Renal cortex interstitium (tissue), 11 donors: ENCODE data around the gene PRLH. TPM values are rescaled to one million over a fixed set of nuclear protein-coding genes. Genes with fewer than 3 reads are reported as not detected.

Source experiments
- DNase-seq, 11 donors: peaks; one replicate each; pipeline ENCODE4 v3.0.0-alpha.2; 2013; ENCODE audit warnings: low read depth in 9 of 11, low spot score in 4 of 11; ENCODE audit errors: extremely low read depth in 1 of 11
- polyA plus RNA-seq, 3 donors: library from polyadenylated mRNA; unstranded; fragments of 120-200 nt; gene quantifications; one replicate each; pipeline ENCODE4 v1.2.1, GENCODE V29; 2013; ENCODE audit not compliant: insufficient read length in 3 of 3

PRLH gene
- polyA plus RNA-seq, 3 donors = not detected

DNA sequence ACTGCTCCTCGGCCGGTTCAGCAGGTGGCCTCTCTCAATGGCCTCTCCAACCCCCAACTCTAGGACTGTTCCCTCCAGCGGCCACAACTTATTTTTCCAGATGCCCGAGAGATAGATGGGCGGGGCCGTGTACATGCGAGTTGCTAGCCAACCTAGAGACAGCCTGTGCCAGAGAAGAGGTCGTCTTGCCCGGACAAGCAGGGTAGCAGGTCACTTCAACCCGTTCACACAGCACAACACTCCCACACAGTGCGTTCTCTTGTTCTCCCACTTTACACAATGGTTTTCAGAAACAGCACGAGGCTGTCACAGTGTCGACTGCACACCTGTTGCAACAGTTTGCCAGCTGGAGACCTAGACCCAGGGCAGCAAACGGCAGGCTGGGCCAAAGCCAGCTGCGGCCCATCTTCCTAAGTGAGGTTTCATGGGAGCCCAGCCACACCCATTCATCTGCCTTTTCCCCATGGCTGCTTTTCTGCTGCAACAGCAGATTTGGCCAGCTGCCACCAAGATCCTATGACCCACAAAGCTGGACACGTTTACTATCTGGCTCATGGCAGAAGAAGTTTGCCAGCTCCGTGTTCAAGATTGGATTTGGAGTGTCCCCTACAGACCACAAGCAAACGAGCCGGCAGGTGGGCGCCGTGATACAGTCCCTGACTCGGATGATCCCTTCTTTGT, 7.3 kb upstream of the PRLH start:
- DNase-seq = peak in 2 of 11 donors; percentile 24 to 36

DNA sequence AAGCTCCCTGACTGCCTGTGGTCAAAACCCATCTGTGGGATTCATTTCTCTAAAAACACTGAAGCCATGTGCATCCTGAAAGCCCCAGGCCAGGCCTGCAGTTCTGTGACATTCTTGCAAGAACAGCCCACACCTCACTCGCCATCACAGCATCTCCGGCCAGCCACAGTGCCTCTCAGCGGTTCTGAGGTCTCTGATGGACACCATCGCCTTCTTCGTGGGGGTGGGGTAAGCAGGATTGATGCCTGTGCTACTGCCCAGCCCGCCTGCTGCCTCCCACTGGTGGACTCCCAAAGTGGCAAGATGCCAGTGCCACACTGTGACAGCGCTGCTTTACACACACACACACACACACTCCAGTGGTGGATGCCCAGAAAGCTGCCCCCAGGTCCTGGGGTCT, 5.2 kb upstream of the PRLH start:
- no peak for DNase-seq

DNA sequence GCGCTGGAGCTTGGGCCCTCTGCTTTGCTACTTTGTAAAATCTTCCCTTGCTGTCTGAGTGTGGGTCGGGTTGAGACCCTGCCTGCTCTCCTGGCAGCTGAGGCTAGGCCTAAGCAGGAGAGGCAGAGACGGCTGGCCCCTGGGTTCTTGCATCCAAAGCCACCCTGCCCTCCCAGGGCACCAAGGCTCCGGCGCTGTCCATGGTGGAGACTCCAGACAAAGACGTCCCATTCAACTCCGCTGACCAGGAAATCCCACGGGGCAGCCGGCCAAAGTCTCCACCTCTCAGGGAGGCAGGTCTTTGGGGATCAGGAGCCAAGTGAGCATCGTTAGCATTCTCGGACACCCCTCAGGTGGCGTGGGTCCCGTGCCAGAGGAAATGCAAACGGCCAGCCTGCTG, 2.6 kb upstream of the PRLH start:
- peak in 6 of 11 donors; percentile 35 to 68 (median 44) for DNase-seq

DNA sequence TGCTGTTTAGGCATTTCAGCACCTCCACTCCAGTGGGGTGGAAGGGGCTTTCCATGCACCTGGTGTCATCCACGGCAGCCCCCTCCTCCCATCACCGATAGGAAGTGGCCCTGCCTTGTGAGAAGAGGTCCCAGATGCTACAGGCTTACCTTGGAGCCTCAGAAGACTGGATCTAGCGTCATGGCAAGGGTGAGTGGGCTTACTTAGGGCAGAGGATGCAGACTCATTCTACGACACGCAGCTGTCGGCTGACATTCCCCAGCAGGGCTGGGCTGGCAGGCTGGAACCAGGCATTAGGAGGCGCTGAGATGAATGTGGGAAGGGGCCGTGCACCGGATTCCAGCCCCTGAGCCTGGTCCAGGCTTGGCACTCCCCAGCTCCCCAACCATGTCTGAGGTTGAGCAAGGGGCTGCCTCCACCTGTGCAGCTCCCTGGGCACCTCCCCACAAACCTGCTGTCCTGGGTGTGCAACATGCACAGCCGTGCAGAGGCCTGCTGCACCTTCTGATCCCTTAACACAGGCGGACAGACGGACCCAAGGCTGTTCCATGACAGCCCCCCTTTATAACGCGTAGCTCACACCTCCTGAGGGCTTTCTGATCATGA, 1.7 kb upstream of the PRLH start:
- DNase-seq = no peak

DNA sequence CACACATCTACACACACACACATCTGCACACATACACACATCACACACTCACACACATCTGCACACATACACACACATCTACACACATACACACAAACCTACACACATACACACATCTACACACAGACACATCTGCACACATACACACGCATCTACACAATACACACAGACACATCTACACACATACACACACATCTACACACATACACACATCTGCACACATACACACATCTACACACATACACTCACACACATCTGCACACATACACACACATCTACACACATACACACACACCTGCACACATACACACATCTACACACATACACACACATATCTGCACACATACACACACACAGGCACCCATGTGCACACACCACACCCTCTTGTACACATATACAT, 400 bp upstream of the PRLH start:
- no peak for DNase-seq

DNA sequence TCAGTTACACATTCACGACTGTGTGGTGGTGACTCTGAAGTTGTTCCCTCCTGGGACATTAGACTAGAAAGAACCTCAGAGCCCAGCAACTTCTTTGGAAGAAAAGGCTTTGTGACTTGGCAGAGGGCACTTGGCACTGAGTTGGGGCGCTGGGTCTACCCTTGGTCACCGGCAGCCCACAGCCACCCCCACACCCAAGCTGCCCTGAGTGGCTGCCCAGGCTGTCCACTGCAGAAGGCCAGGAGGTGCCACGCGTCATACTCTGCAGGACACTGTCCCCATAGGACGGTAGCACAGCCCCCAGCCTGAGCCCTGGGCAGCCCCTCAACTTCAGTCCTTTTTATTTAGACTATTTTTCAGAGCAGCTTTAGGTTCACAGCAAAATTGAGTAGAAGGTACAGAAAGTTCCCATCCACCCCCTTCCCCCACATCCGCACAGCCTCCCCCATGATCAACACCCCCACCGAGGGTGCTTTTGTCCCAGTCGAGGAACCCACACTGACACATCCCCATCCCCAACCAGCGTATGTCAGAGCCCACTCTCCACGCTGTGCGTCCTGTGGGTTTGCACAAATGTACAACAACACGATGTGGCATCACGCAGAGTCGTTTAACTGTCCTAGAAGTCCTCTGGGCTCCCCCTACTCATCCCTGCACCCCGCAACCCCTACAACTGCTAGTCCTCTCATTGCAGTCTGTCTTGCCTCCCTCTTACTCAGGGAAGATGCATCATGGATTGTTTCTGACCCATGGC, 1.1 kb downstream of the PRLH start:
- no peak for DNase-seq

DNA sequence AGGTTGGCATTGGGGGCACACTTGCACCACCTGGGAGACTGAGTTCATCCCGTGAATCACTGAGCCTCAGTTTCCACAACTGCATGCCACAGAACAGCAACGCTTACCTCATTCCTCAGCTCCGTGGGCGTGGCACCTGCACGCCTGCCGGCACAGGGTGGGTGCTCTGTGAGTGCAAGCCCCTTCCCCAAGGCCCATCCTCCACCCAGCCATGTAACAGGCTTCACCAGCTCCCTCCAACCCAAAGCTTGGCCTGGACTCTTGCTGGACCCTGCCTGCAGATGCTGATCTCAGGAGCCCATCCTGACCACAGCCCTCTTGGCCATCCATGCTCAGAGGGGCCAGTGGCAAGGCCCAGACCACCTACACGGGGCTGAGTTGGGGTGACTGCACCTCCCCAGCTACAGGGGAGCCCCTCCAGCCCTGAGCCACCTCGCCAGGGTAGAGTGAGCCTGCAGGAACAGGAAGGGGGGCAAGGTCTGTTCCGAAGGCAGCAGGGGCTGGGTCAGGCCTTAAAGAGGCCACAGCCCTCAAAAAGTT, 1.8 kb downstream of the PRLH start:
- no peak for DNase-seq

DNA sequence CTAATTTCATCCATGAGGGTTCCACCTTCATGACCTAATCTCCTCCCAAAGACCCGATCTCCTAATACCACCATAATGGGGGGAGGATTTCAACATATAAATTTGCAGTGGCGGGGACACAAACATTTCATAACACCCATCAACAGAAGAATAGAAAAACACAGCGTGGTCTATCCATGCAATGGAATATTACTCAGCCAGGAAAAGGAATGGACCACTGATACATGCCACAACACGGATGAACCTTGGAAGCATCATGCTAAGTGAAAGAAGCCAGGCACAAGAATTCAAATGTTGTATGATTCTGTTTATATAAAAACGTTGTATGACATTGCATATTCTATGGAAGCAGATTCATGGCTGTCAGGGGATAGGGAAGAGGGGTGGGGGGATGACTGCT, 2.7 kb downstream of the PRLH start:
- no peak for DNase-seq

DNA sequence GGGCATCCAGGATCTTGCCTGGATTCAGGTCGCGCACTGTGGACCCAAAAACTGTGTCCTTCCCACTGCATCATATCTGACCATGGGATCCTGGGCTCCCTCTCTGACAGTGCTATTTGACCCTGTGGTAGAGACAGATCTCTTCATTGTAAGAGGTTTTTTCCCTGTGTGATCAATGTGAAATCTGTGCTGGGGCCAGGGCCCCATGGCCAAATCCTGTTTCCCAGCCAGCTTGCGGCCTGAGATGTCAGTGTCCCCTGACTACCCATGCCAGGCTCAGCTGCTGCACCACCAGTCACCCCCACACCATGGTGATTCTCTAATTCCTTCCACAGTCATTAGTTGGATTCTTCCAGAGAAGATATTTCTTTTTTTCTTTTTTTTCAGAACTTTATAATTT, 3.5 kb downstream of the PRLH start:
- no peak for DNase-seq

DNA sequence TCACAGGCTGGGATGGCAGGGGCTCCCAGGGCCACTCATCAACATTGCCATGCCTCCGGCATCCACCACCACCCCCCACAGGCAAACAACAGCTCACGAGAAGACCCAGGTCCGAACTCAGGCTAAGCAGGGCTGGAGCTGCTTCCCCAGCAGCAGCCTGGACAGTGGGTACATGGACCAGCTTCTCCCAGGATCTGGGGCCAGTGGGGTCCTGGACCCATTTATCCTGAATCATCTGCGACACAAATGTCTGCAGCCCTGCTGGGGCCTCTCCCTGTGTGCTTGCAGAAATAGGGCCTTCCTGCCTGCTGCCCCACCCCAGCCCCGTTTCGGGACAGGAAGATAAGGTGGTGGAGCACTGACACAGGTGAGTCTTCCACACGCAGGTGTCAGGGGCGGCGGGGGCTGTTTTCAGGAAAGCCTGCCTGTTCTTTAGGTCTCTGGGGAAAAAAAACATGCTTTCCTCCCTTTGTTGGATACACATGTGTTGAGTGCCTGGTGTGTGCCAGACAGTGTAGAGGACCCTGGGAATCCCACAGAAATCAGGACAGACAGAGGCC, 4.5 kb downstream of the PRLH start:
- no peak for DNase-seq

DNA sequence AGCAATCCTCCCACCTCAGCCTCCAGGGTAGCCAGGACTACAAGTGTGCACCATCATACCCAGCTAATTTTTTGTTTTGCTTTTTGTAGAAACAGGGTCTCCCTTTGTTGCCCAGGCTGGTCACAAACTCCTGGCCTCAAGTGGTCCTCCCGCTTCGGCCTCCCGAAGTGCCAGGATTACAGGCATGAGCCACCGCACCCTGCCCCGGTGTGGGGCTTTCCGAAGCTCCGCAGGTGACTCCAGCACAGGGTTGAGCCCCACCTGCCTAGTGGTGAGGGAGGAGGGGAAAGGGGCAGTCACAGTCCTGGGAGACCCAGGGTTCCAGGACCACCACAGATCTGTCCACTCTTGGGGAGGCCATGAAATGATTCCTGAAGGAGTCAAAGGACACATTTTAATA, 5.2 kb downstream of the PRLH start:
- DNase-seq = no peak

DNA sequence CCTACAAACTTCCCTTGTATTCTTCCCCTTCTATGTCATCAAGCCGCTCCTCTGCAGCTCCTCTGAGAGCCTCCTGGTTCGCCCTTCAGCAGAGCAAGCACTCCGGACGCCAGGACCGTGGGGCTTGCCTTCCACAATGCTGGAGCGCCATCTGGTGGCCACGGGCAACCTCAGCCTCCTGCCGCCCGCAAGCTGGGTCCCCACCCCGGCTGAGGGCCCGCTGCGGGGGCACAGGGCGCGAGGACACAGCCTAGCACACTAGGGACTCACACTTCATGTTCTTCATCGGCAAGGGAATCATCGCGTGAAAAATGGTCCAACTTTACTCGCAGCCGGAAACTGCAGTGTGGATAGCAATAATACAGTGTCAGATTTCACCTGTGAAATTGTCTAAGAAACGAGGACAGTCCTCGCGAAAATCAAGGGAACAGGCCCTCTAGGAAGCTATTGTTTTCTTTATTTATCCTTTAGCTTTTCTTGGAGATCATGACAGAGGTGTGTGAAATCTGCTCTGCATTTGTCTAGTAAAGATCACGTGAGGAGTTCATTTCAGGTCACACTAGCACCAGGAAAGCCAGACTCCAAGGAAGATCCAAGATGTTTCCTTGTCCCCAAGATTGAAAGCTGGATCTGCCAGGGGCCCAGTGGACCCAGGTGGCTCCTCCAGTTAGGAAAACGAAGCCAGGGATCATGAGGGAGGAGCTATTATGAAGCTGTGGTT, 5.8 kb downstream of the PRLH start:
- DNase-seq = peak in 10 of 11 donors; percentile 69 to 84 (median 76)

DNA sequence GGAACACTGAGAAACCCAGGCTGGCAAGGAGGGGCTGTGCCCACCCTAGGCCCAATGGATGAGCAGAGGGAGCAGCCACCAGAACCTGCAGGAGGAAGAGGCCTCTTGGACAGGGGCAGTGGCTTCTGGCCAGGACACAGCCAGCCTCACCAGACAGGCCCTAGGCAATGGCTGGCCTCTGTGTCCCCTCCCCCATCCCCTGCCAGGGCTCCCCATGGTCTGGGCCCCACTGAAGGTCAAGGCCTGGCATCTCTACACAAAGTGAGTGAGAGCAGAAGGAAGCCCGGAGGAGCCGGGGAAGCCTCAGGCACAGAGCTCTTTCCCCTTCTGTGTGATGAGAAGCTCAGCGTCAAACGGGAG, 6.3 kb downstream of the PRLH start:
- DNase-seq = no peak

DNA sequence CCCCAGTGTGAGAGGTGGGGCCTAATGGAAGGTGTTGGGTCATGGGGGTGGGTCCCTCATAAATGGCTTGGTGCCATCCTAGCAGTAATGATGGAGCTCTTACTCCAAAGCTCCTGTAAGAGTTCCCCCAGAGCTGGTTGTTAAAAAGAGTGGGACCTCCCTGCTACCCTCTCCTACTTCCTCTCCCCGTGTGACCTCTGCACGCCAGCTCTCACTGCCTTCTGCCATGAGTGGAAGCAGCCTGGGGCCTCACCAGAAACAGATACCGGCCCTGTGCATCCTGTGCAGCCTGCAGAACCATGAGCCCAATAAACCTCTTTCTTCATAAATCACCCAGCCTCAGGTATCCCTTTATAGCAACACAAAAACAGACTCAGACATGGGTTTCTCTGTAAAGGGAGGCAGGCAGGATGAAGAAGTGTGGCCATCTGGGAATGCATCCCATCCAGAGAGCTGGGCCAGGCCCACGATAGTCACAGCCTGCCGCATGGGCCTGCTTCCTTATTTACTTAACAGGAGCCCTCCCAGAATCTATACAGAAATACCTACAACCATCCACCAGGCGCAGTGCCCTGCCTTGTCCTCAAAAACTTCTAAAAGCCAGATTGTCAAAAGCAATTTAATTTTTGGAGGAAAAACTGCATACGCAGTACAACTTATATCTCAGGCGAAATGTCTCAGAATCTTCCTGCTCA, 7.5 kb downstream of the PRLH start:
- no peak for DNase-seq

DNA sequence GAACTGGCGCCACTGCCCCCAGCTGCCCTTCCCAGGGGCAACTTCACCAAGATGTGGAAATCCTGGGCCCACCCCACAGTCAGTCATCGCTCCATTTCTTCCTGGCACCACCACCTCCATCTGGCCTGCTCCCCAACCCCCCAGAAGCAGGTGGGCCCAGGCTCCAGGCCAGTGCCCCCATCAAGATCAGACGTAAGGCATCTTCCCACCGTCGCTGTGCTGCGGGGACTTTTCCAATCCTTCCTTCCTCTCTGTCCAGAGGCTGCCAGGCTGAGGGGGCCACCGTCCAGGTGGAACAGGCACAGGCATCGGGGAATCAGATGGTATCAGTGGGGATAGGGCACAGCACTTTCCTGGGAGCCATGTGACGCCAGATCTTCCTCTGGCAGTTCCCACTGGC, 8.1 kb downstream of the PRLH start:
- no peak for DNase-seq

DNA sequence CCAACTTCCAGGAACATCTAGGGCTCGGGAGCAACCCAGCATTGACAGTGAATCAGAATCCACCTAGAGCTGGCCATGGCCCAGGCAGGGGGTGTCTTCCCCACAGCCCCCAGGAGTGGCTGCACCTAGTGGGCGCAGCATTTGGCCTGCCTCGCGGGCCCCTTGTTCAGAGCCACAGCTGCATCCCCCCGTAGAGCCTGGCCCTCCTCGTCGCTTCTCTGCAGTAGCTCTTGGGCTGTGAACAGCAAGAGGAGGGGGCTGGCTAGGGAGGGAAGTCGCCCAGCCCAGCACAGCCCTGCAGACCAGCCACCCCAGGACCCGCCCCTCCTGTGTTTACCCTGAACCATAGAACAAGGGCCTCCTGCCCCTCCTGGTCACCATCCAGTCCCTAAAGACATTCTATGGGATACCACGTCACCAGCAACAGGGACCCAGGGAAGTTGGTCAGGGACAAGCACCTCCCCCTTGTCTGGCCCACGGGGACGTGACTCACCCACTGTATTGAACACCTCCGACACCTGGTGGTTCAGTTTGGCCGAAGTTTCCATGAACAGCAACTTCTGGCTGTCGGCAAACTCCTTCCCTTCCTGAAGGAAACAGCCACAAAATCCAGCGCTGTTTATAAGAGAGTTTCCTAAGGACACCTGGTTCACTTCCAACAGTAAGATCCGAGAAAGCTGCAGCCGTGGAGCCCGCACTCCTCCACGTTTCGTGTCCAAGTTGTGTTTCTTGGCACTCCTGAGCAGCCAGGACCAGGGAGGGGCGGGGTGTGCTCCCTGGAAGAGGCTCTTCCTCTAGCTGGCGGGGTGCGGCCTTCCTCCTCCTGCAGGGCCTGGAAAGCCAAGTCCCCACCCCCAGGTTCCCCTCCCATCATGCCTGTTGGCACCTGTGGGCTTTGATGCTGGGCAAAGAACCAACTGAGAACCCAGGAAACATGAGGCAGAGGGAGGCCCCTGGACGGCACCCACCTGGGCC, 8.8 kb downstream of the PRLH start:
- no peak for DNase-seq
